ENCODE data around the gene CDK17.
A peak's percentile ranks its signal among the peaks of the same experiment; 100 is the strongest.

The CDK17 gene

DNA sequence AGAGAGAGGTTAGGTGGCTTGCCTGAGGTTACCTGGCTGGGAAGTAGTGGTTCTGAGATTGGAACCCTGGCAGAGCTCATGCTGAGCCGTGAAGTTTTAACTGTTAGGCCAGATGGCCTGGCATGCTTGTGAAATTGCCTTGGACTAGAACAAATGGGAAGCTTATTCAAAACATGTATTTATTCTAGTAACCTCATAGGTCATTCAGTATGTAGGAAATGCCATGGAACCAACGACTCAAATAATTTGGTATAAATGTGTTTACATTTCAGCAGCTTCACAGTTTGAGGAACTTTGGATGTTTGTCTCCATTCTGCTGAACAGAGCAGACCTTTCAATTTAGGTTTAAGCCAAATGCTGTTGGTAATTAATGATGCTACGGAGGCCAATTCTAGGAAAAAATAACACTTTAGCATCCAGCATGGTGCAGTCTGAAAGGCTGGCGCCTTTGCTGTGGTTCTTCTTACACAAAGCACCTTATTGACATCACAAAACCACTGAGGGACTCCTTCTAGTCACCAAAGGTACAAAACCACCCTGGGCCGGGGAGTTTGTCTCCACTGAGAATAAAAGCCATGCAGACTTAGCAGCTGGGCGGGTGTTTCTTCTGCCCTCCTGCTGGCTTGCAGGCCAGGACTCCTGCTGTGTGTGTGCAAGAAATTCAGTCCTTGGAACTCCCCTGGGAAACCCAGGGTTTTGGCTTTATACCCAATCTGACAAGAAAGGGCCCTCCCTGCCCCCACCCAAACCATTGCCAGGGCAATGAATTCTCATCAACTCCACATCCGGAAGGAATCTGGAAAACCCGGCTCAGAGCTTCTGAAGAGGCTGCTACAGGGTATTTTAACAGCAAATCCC is 141.9 kb downstream of the CDK17 start:
- DNase-seq = no peak

DNA sequence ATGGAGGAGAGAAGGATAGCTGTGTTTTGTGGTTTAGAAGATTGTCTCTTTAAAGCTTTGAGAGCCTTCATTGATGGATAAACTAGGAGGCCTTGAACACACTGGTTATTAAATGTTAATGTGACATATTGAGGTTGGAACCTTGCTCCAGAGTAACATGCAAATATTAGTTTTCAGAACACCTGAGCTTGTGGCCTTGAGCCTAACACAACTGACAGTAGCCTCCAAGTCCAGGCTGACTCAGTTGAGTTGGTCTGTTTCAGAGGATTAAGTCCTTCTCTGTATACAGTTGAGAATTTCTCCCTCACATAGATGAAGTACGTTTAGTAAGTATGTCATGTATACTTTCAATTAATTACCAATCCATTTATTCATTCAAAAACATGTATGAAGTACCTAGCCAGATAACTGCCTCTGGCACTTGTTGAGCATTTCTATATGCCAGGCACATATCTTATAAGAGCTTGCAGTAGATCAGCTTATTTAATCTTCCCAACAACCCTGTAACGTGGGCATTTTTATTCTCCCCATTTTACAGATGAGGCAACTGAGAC is 142.6 kb downstream of the CDK17 start:
- no peak for DNase-seq

- no peak for DNase-seq
These were observed 143.4 kb downstream of the CDK17 start for GRCh38 chr12:96256672-96257361.

DNA sequence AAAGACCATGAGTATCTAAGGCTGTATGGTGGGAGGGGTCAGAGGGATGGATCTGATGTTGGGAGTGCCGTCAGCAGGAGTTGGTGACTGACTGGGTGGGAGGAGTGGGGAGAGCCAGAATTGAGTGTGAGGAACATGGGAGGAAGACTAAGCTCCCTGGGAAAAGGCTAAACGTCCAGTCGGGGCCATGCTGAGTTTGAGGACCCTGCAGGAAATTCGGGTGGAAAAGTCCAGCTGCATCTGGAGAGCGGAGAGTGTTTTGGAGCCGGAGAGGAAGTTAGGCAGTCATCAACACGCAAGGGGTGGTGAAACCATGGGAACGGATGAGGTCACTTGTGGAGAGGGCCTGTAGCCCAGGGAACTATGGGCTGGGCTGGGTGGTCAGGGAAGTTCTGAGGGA is 145.2 kb downstream of the CDK17 start:
- peak; percentile 31 for DNase-seq

- DNase-seq = no peak
These were observed 150.0 kb downstream of the CDK17 start for GRCh38 chr12:96250119-96250685.

DNA sequence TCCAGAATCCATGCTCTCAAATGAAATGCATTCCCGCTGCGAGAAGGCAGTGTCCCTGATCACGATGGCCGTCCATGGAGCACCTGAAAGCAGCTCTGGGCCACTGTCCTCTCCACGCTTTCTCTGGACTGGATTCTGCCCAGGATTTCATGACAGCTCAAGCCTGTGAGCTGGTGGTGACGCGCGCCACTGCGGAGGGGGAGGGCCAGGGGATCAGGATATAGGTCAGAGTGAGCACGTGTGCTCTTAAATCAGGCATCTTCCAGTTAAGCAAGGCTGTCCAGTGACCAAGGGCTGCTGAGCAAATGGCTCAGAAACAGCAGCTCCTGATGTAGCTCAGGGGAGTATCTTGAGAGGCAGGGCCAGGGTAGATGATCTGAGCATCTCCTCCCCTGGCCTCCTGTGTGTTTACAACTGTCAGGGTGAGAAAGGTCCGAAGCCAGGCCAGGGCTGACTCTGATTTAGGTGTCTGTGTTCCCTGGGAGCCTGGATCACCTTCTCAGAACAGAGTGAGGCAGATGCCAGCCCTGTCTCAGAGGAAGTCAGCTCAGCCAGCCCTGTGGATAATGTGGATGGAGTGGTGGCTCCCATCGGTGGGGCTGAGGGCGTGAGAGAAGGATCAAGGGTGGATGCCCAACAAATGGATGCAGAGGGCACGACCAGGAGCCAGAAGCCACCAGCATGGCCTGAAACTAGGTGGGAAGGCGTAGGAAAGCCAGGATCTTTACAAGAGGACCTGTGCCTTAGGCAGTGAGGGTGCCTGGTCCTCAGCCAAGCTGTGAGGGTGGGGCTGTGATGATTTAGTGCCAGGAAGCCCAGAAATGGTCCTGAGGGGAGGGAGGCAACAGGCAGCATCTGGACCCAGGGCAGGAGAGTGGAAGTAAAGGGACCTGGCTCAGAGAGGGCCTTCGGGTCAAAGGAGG is 150.8 kb downstream of the CDK17 start:
- DNase-seq = no peak

DNA sequence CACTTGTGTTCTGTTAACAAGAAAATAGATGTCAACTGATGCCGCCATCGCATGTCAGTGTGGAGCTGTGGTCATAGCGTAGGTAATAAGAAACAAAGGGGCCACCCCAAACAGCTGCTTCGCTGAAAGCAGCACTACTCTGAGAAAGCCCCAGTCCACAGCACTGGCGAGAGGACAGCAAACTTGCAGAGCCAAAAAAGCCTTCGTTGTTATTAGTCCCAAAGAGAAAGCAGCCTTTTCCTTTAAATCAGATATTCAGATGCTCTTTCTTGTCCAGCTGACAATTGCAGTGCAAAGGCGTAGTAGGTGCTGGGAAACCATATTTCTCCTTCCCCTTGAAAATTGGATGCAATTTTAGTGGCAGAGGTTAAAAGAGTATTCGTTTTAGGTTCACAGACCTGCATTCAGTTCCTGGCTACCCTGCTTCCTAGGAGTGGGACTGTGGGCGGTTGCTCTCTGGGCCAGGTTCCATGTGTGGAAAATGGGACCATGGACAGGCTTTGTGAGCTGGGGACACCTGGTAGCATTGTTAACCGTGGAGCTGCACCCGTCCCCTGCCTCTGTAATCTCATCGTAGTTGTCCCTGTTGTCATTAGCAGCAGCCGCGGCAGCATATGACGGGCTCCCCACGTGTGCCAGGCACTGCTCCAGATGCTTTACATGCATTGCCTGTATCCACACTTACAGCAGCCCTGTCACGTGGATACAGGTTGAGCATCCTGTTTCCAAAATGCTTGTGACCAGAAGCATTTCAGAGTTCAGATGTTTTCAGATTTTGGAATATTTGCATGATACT is 151.9 kb downstream of the CDK17 start:
- DNase-seq = no peak

- DNase-seq = peak; percentile 39
These were observed 152.7 kb downstream of the CDK17 start for GRCh38 chr12:96247563-96247962.

GRCh38 chr12:96246926-96247505 is 153.2 kb downstream of the CDK17 start:
- DNase-seq = no peak

GRCh38 chr12:96244826-96245225 is 155.4 kb downstream of the CDK17 start:
- no peak for DNase-seq

DNA sequence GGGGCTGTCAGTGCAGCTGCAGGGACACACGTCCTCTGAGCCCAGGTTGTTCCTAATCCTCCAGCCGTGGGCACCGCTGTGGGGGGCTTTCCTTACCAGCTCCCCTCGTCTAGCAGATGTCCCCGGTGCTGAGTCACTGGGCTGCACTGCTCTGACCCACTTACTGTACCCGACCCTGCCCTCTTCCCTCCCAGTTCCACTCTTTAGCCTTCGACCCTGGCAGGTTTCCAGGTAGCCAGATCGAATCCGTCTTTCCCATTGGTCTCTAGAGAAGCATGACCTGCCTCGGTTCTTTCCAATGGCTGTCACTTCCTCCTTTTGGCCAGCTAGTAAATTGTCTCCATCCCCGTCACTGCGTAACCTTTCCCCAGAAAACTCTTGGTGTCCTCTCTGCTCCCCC is 157.6 kb downstream of the CDK17 start:
- DNase-seq = no peak

DNA sequence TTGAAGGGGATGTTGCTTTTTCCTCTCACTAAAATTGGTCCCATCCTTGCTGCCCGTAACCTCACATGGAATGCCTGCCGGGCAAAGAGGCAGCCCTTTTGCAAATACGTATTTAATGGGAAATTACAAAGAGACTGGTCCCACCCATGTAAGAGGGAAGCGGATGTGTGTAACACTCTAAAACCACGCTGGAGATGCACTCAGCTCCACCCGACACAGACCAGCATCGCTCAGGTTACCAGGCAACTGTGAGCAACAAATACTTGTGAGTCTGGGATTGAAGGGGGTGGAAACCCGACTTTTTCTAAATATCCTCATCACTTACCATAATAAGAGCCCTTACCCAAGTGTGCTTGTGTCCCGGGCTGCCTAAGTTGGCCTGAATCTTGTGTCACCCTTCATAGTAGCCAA is 158.4 kb downstream of the CDK17 start:
- DNase-seq = peak; percentile 24

GRCh38 chr12:96241431-96241830 is 158.8 kb downstream of the CDK17 start:
- DNase-seq = peak; percentile 23

DNA sequence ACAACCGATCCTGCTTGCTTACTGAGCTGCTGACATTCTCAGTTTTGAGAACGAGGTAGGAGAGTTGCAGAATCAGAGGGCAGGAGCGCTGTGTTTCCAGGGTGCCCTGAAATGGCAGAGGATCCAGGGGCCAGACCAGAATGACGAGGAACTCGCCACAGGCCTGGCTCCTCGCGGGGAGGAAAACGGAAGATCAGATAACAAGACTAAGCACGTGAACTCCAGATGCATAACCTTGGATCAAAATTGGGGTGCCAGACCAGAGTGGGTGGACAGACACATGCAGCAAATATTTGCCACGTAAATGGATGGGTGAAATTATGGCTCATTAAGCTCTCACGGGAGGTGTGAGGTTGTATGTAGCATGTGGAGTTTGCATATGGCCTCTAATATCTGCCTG is 159.6 kb downstream of the CDK17 start:
- DNase-seq = no peak

DNA sequence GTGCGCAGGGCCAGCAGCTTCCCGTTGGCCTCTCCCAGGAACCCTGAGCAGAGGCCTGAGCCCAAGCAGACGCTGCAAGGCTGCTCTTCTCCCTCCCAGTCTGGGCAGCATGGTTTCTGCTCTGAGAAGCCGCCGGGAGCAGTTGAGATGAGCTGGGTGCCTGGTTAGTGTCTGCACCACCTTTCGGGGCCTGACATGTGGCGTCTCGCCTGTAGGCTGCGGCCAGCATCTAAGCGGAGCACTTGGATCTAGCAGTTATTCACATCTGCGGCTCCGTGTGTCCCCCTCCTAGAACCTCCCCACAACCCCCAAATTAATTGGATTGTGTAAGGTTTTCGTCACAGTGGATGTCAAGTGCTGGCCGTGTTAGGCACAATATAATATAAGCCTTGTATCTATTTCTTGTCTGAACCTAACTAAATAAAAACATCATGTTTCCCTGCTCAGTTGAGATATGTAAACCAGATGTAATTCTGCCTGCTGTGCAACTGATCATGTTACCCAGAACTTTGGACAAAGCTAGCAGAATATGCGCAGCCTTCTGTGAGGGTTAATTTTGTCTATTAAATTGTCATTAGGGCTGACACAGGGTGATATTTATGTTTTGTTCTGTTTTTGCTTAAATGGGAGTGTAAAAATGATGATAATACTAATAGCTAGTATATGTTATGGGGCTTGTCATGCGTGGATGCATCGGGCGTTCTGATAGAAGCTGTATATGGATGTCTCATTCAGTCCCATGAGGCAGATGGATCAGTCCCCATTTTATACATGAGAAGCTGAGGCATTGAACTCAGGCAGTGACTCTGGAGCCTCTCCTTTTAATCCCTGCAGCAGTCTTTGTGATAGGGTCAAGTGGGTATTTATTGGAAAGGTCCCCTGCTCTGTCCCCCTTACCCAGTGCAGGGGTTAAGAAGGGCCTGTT is 160.3 kb downstream of the CDK17 start:
- DNase-seq = no peak

GRCh38 chr12:96238336-96239047 is 161.7 kb downstream of the CDK17 start:
- no peak for DNase-seq

GRCh38 chr12:96237465-96238077 is 162.7 kb downstream of the CDK17 start:
- no peak for DNase-seq

- DNase-seq = no peak
These were observed 163.2 kb downstream of the CDK17 start for GRCh38 chr12:96237035-96237434.

DNA sequence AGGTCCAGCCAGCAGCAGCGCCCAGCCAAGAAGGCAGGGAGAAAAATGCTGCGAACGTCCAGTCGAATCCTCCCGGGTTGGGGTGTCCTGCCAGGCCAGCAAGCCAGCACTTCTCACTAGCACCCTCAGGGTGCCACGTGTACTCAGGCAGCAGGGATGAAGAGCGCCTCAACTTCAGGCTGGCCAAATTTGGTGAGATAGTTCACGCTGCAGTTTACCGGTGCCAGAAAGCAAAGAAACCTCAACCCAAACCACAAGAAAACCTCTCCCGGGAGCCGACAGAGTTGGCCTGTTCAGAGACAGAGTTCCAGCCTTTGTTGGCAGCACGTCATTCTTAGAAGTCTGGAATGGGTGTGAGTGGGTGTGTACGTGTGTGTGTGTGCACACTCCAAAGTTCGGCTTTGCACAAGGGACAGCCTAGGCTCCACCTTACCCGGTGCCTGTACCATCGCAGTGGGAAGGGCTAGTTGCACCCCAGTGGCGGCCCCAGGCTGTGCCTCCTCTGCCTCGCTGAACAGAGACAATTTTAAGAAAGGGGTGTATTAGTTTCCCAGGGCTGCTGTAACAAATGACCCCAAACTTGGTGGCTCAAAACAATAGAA is 163.9 kb downstream of the CDK17 start:
- DNase-seq = no peak
